HepG2 (cell line): ENCODE data around the gene KCNAB3. TPM values are rescaled to one million over a fixed set of nuclear protein-coding genes. Genes with fewer than 3 reads are reported as not detected.

Experiments
- AKAP8 ChIP-seq: sonication (generic); formaldehyde crosslinking; IDR thresholded peaks from 2 replicates; pipeline ENCODE4 v1.5.1; 2020; ENCODE audit warnings: mild to moderate bottlenecking, missing genetic modification reagents
- CSRNP1 ChIP-seq: sonication (generic); formaldehyde crosslinking; IDR thresholded peaks from 2 replicates; pipeline ENCODE4 v1.8.1; 2023; ENCODE audit warnings: mild to moderate bottlenecking, missing genetic modification reagents
- GABPA ChIP-seq, 2 experiments: IDR thresholded peaks; 2 replicates each; pipeline ENCODE4 v1.6.1; 2011 to 2016; ENCODE audit warnings: low read depth in 2 of 2, low read length in 1 of 2, missing biosample characterization in 1 of 2, missing genetic modification characterization in 1 of 2
- HOXA7 ChIP-seq: sonication (generic); formaldehyde crosslinking; IDR thresholded peaks from 2 replicates; pipeline ENCODE4 v1.8.1; 2022; ENCODE audit warnings: mild to moderate bottlenecking, missing genetic modification reagents, moderate library complexity
- MIER2 ChIP-seq: IDR thresholded peaks from 2 replicates; pipeline ENCODE4 v1.6.1; 2016; ENCODE audit warnings: missing biosample characterization, missing genetic modification reagents
- NR2F6 ChIP-seq, 2 experiments: IDR thresholded peaks; 2 replicates each; pipeline ENCODE4 v1.6.1; 2016; ENCODE audit warnings: antibody characterized with exemption in 1 of 2, mild to moderate bottlenecking in 1 of 2
- RARG ChIP-seq: sonication (generic); formaldehyde crosslinking; IDR thresholded peaks from 2 replicates; pipeline ENCODE4 v1.4.0; 2020; ENCODE audit warnings: low read depth, mild to moderate bottlenecking, missing genetic modification reagents
- RFX5 ChIP-seq: IDR thresholded peaks from 2 replicates; pipeline ENCODE4 v1.6.1; 2011; ENCODE audit warnings: low read depth, low read length, improper control_type of control experiment
- SP140L ChIP-seq: sonication (generic); formaldehyde crosslinking; IDR thresholded peaks from 2 replicates; pipeline ENCODE4 v1.4.0; 2020; ENCODE audit warnings: missing genetic modification reagents, borderline replicate concordance
- TOE1 ChIP-seq: sonication (generic); formaldehyde crosslinking; IDR thresholded peaks from 2 replicates; pipeline ENCODE4 v1.4.0; 2020; ENCODE audit warnings: mild to moderate bottlenecking, missing genetic modification reagents
- ZMYM4 ChIP-seq: sonication (generic); formaldehyde crosslinking; IDR thresholded peaks from 2 replicates; pipeline ENCODE4 v1.8.1; 2023; ENCODE audit warnings: mild to moderate bottlenecking, missing genetic modification reagents
- ZNF318 ChIP-seq: sonication (generic); formaldehyde crosslinking; IDR thresholded peaks from 2 replicates; pipeline ENCODE4 v1.4.0; 2020; ENCODE audit warnings: mild to moderate bottlenecking, missing genetic modification reagents
- ZSCAN31 ChIP-seq: sonication (generic); formaldehyde crosslinking; IDR thresholded peaks from 2 replicates; pipeline ENCODE4 v1.5.0; 2020; ENCODE audit warnings: low read depth, mild to moderate bottlenecking, missing genetic modification reagents
- polyA plus RNA-seq, 8 experiments: library from polyadenylated mRNA; depleted of rRNA in 3 of 8; stranded (reverse) in 7 of 8; unstranded in 1 of 8; fragments of >200 nt; fragmentation: Illumina TruSeq in 4 of 8; extraction: Trizol in 4 of 8; gene quantifications; 2 replicates each; pipeline versions ENCODE4 v1.2.1 to v1.2.3, GENCODE V29; 2011 to 2016; ENCODE audit warnings: low read depth in 4 of 8, missing spikeins in 1 of 8, mixed read lengths in 1 of 8; ENCODE audit not compliant: insufficient read depth in 1 of 8
- total RNA-seq, 5 experiments: library from RNA; depleted of rRNA; stranded (reverse); fragments of >200 nt; fragmentation: Illumina TruSeq; extraction: Trizol; gene quantifications; 2 replicates each; pipeline ENCODE4 v1.2.3, GENCODE V29; 2016; ENCODE audit warnings: low read depth in 1 of 5
- TF ChIP-seq, protein P1 (sequence below): sonication (generic); formaldehyde crosslinking; IDR thresholded peaks from 2 replicates; pipeline ENCODE4 v1.4.0; 2020; ENCODE audit warnings: missing genetic modification reagents, borderline replicate concordance

KCNAB3 gene
- total and polyA plus RNA-seq, 2 of the 13 experiments (the other 11 are each of a cell fraction or from before 2014, with no cell fraction given): 0.29 to 0.88 TPM

DNA sequence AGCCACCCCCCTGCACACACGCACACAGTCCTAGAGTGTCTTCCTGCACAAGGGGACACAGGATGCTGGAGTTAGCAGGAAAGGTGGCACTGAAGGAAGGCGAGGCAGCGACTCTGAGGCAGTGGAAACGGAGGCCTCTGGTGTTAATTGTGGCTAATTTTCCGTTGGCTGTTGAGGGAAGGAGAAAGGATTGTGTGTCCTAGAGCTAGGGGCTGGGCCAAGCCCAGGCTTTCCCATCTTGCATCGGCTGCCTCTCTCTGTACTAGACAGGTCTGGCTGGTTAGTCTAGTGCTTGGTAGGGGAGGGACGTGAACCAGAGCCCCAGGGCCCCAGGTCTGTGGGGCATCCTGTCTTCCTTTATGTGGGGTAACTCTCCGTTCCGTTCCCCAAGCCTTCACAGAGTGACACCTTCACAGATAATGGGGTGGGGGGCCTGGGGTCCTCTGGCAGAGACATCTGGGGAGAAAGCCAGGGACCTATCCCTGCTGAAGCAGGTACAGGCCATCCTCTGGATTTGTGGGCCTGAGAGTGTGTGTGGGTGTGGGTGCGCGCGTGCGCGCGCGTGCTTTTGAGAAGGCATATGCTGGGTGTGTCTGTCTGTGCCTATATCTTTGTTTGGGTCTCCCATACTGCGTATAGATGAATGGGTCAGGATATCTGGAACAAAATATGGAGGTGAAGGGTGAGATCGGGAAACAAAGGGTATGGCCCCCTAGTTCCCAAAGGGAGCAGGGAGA, 41.3 kb downstream of the KCNAB3 start, which contains the start of gene CHD3 (continued):
- 0 out of 2 replicates have a peak, but pooled peaks have one; percentile 35 for TF ChIP-seq ZSCAN31 (CRISPR knock-in tag)
- TF ChIP-seq SP140L (CRISPR knock-in tag): no peak
- TF ChIP-seq MIER2 (CRISPR knock-in tag): no peak
- TF ChIP-seq NR2F6 (IDR thresholded peaks at IDR 0.05): no peak
- no peak for TF ChIP-seq NR2F6 (CRISPR knock-in tag; IDR thresholded peaks at IDR 0.05)
- no peak for TF ChIP-seq CSRNP1 (CRISPR knock-in tag)
- no peak for TF ChIP-seq RFX5
- no peak for TF ChIP-seq RARG (CRISPR knock-in tag)
- TF ChIP-seq, protein P1, sequence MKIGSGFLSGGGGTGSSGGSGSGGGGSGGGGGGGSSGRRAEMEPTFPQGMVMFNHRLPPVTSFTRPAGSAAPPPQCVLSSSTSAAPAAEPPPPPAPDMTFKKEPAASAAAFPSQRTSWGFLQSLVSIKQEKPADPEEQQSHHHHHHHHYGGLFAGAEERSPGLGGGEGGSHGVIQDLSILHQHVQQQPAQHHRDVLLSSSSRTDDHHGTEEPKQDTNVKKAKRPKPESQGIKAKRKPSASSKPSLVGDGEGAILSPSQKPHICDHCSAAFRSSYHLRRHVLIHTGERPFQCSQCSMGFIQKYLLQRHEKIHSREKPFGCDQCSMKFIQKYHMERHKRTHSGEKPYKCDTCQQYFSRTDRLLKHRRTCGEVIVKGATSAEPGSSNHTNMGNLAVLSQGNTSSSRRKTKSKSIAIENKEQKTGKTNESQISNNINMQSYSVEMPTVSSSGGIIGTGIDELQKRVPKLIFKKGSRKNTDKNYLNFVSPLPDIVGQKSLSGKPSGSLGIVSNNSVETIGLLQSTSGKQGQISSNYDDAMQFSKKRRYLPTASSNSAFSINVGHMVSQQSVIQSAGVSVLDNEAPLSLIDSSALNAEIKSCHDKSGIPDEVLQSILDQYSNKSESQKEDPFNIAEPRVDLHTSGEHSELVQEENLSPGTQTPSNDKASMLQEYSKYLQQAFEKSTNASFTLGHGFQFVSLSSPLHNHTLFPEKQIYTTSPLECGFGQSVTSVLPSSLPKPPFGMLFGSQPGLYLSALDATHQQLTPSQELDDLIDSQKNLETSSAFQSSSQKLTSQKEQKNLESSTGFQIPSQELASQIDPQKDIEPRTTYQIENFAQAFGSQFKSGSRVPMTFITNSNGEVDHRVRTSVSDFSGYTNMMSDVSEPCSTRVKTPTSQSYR (CRISPR knock-in tag): 0 out of 2 replicates have a peak, but pooled peaks have one; percentile 16
- TF ChIP-seq ZMYM4 (CRISPR knock-in tag): no peak
- no peak for TF ChIP-seq TOE1 (CRISPR knock-in tag)
- TF ChIP-seq AKAP8 (CRISPR knock-in tag): no peak
- no peak for TF ChIP-seq ZNF318 (CRISPR knock-in tag)
- no peak for TF ChIP-seq GABPA (IDR thresholded peaks at IDR 0.05; ENCODE audit: low read depth, low read length)
- no peak for TF ChIP-seq GABPA (CRISPR knock-in tag; IDR thresholded peaks at IDR 0.05; ENCODE audit: low read depth)
- no peak for TF ChIP-seq HOXA7 (CRISPR knock-in tag)
